ENCODE data around the gene NDFIP1.

NDFIP1 gene

DNA sequence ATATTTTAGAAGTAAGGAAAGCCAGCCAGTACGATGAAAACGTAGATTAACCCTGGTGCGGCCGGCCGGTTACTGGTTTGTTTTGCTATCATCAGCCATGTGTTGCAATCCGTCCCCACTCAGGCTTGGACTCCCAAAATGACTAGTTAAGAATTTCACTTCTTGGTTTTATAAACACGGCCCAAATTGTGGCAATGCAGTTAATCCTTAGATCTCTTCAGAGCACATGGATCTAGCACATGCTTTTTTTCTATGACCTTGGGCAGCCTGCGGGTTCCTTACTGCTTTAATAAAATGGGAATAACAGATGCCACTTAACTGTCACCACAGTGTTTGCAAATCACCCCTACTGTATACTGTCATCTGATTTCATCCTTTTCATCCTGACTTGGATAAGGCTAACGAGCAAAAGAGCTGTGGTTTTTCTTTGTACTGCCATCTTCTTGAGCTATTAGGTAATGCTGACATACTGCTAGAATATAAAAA lies 1.5 kb downstream of the NDFIP1 start:
- peak; percentile 36 for DNase-seq (ENCODE audit: extremely low spot score)
- ChIA-PET CTCF (interaction anchor here (1.2 kb wide), 1 partner anchor 230 kb away, joined by 3 read pairs; no protein-coding TSS in a partner anchor), POLR2A (interaction anchor here (0.6 kb wide), 1 partner anchor 151 kb away, joined by 3 read pairs; no protein-coding TSS in a partner anchor)
- TF ChIP-seq CTCF (IDR thresholded peaks at IDR 0.05; ENCODE audit: control extremely low read depth, extremely low read depth, low read depth, missing control alignments), result no peak

DNA sequence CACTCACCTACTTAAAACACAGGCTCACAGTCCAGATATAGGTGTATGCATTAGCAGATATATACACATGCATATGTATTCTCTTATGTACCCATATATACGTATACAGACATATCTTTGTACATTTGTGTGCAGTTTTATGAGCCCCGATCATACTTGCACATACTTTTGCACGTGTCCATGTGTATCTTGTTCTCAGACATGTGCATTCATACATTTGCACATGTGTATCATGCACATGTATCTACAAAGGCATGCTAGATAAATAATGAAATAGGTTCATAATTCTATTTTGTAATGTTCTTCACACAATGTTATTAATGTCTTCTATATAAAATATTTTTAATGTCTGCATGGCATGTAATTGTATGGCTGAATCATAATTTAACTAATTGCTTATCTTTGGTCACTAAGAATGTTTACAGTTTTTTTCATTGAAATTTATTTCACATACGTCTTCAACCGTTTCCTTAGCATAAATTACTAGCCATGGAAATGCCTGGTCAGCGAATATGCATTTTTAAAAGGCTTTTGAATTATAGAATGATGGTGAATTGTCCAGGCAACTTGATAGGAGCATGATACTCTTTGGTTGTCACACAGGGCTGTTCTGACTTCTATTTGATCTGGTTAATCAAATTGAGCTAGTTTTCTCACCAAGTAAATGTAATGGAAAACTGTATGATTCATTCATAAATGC lies 2.6 kb downstream of the NDFIP1 start:
- ChIA-PET POLR2A (no interaction called here), CTCF (interaction anchor here (0.7 kb wide), 1 partner anchor 142 kb away, joined by 3 read pairs; the partner anchor contains the start of gene RNF14)
- no peak for TF ChIP-seq CTCF (IDR thresholded peaks at IDR 0.05; ENCODE audit: control extremely low read depth, extremely low read depth, low read depth, missing control alignments)
- no peak for DNase-seq (ENCODE audit: extremely low spot score)

GRCh38 chr5:142114687-142115086 lies 6.1 kb downstream of the NDFIP1 start:
- ChIA-PET POLR2A (no interaction called here), CTCF (interaction anchor here (1.4 to 1.5 kb wide), 2 partner anchors 30 to 51 kb away, joined by 3 to 4 read pairs; no protein-coding TSS in a partner anchor)
- DNase-seq (ENCODE audit: extremely low spot score), result no peak
- no peak for TF ChIP-seq CTCF (IDR thresholded peaks at IDR 0.05; ENCODE audit: control extremely low read depth, extremely low read depth, low read depth, missing control alignments)

GRCh38 chr5:142115937-142116614 lies 7.5 kb downstream of the NDFIP1 start:
- no peak for TF ChIP-seq CTCF (IDR thresholded peaks at IDR 0.05; ENCODE audit: control extremely low read depth, extremely low read depth, low read depth, missing control alignments)
- no peak for DNase-seq (ENCODE audit: extremely low spot score)
- ChIA-PET POLR2A (no interaction called here), CTCF (interaction anchor here (1.4 to 1.5 kb wide), 2 partner anchors 29 to 52 kb away, joined by 3 to 4 read pairs; no protein-coding TSS in a partner anchor)

DNA sequence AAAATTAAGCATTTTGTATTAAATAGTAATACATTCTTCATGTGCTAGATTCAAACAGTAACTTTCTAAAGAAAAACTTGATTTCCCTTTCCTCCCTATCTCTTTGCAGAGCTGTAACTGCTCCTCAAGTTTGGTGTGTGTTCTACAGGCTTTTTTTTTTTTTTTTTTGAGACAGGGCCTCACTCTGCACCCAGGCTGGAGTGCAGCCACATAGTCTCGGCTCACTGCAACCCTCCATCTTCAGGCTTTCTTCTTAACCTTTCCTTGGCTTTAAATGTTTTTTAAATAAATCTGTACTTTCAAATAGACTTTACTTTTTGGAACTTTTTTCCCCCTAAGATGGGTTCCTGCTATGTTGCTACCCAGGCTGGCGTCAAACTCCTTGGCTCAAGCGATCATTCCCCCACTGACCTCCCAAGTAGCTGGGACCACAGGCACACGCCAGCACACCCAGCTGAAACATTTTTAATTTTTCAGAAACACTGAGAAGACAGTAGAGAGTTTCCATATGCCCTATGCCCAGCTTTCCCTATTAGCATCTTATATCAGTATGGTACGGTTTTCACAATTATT lies 9.1 kb downstream of the NDFIP1 start:
- ChIA-PET POLR2A (no interaction called here), CTCF (no interaction called here)
- no peak for DNase-seq (ENCODE audit: extremely low spot score)
- TF ChIP-seq CTCF (IDR thresholded peaks at IDR 0.05; ENCODE audit: control extremely low read depth, extremely low read depth, low read depth, missing control alignments), result no peak

- no peak for TF ChIP-seq CTCF (IDR thresholded peaks at IDR 0.05; ENCODE audit: control extremely low read depth, extremely low read depth, low read depth, missing control alignments)
- DNase-seq (ENCODE audit: extremely low spot score), result no peak
- ChIA-PET POLR2A (no interaction called here), CTCF (interaction anchor here (1.1 kb wide), 1 partner anchor 157 kb away, joined by 3 read pairs; no protein-coding TSS in a partner anchor)
Measured at GRCh38 chr5:142118155-142118686, 9.6 kb downstream of the NDFIP1 start.

All from GM10248 (cell line).